Fibroblast of skin of scalp (primary cell): Measurements from ENCODE around the gene PKDCC.

Experiments
- DNase-seq: peaks from one replicate; pipeline ENCODE4 v3.0.0-alpha.2; 2013

Gene PKDCC

DNA sequence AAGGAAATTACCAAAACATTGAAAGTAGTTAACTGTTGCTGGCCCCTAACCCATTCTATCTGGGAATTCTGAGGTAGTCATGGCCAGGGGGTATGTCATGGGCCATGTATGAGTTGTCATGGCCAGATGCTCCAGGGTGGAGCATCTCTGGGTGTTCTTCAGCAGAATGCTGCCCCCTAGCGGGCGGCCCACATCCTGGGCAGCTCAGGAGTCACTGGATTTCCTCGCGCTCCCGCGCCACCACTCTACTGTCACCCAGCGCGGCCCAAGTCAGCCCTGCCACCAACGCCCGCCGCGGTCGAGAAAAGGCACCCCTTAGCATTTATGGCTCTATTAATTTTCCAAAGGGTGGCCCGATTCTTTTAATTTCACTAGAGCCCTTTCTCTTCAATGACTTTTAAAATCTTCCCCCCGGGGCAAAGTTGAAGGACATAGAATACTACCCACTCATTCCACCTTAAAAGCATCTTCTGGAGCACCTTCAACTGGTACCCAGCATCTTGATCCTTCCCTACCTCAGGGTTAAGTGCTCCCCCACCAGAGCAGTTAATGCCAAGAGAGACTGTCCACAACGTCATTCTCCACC is 41.6 kb downstream of the PKDCC start:
- peak; percentile 27 for DNase-seq

DNA sequence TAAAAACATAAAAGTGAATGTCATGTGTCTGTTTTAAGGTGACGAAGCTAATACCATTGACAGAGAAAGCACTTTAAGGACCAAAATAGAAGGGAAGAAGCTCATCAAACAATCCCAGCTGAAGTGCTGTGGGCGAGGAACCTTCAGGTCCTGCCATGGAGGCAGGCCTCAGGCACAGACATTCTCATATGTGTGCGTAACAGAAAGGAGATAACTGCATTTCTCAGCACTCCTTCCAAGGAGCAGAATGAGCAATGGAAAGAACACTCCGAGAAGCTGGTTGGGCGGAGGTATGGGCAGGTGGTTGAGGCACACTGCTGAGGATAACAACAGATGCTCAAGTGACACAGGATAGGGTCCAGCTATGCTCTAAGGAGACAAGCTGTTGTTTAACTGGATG is 42.4 kb downstream of the PKDCC start:
- DNase-seq = no peak

- DNase-seq = no peak
Observed at GRCh38 chr2:42091671-42092070, 43.9 kb downstream of the PKDCC start.

- DNase-seq = no peak
Observed at GRCh38 chr2:42092084-42092996, 44.5 kb downstream of the PKDCC start.

DNA sequence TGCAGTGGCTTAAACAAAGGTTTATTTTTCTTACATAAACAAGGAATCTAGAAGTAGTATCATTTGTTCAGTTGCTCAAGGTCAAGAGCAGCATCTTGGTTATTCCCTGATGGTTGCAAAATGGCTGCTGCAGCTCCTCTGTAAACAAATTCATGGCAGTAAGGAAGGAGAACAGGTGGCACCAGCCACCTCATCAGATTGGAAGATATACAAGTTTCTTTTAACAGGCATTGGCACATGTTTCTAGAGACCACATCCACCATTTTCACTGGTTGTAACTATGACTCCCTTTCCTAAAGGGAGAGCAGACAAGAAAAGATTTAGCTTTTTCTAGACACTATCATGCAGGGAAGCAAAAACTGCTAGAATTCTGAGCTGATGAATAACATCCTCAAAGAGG is 46.3 kb downstream of the PKDCC start:
- no peak for DNase-seq

DNA sequence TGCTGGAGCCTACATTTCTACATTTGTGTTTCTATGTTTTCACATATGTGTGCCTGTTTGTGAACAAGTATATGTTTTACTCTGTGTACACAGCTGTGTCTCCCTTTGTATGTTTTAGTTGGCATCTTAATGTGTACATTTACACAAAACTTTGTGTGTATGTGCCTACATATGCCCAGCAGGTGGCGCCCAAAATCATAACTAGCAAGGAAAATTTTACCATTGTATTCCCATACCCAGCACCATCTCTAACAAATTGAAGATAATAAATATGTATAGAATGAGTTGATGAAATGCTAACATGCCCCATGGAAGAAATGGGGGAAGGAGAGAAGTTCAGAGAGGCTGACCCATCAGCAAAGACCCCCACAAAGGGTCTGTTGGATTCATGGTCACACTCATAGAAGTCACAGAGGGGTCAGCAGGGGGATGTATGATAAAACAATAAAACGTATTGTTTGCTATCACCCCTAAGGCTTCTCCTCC is 48.1 kb downstream of the PKDCC start:
- DNase-seq = peak; percentile 76

DNA sequence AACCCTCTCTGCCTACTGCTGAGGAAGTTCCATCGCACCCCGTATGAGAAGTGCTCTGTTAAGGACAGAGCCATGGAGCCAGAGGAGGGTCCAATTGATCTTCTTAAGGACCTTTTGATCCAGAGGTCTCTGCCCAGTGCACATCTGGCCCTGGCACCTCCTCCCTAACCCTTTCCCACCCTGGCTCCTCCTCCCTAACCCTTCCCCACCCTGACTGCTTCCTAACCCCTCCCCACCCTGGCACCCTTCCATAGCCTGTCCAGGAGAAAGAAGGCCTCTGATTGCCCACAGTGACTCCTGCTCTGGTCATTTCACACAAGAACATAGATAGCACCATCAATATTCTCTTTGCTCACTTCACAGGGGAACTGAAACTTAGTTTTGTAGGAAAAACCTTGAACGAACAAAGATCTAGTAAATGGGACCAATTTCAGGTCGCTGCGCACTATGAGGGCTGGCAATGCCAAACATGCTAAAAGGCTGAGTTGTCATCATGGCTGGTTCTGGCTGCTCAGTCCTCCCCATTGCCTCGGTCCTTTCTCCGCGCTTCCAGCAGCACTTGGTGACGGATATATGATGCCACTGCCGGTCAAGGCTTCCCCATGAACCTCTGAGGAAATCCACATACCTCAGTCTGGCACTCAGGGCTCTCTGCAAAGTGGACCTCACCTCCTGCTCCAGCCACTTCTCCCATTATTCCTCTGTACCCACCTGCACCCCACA is 49.2 kb downstream of the PKDCC start:
- DNase-seq = no peak

- DNase-seq = no peak
Observed at GRCh38 chr2:42098571-42099437, 51.0 kb downstream of the PKDCC start.

DNA sequence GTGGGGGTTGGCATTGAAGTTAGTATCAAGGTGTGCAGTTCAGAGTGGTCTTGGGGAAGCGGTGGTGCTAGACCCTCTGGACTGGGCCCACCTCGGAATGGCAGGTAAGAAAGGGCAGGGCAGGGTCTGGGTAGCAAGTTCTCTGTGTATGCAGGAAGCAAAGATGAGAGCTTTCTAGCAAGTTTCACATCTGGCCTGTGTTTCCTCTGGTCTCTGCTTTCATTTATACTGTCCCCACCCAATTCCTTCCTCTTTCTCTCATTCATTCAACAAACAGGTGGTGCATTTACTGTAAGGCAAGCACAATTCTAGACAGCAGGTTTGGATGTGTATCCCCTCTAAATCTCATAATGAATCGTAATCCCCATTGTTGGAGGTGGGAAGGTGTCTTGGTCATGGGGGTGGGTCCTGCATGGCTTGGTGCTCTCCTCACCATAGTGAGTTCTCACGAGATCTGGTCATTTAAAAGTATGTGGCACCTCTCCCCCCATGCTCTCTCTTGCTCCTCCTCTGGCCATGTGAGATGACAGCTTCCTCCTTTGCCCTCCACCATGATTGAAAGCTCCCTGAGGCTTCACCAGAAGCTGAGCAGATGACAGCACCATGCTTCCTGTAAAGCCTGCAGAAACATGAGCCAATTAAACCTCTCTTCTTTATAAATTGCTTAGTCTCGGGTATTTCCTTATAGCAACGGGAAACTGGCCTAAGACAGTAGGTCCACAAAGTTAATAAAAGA is 51.8 kb downstream of the PKDCC start:
- no peak for DNase-seq

DNA sequence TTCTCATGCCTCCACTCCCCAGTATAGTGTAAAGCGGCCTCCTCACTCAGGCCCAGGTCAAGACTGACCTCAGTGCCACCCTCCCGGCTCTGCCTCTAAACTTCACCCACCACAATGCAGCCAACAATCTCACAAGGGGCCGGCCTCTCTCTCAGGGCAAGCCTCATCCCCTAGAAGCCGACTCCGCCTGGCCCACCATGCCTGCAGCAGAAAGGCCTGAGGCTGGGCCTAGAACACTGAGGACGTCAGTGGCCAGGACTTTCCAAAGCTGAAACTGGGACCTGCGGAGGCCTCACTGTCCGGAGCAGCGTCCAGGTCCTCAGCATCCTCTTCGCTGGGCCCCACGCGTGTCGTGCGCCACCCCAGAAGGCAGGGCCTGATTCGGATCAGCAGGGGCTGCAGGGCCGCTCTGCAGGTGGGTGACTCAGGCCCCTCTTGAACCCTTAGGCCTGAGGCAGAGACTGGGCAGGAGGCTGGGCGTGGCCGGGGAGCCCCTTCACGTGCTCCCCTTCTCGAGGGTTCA is 52.9 kb downstream of the PKDCC start:
- no peak for DNase-seq

DNA sequence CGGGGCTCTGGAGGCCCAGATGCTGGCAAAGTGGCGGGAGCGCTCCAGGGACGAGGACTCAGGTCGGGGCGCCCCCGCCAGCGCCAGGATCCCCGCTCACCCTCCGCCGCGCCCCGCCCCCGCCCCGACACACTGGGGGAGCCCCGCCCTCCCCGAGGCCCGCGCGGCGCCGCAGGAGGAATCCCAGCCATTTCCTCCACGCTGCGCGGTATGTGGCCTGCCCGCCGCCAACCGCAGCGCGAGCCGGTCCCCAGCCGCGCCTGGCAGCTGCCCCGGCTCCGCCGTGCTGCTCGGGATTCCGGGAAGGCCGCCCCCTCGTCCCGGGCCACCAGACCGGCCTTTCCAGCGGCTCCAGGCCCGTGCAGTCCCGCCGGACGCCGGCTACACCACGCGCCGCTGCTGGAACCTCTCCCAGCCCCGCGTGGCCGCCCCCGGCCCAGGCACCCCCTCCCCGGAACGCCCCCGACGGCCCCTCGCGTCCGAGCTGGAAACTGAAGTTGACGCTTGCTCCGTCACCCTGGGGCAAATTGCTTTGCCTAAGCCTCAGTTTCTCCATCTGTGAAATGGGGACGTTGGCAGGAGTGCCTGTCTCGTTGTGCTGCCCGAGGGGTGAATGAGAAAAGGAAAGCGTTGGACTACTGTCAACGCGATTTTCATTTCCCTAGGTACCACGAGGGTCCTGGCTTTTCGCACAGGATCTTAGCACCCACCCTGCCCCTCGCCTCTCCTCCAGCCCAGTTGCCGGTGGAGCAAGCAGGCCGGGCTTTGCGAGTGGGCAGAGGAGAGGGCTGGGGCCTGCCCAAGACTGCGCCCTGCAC is 53.6 kb downstream of the PKDCC start:
- peak; percentile 93 for DNase-seq

DNA sequence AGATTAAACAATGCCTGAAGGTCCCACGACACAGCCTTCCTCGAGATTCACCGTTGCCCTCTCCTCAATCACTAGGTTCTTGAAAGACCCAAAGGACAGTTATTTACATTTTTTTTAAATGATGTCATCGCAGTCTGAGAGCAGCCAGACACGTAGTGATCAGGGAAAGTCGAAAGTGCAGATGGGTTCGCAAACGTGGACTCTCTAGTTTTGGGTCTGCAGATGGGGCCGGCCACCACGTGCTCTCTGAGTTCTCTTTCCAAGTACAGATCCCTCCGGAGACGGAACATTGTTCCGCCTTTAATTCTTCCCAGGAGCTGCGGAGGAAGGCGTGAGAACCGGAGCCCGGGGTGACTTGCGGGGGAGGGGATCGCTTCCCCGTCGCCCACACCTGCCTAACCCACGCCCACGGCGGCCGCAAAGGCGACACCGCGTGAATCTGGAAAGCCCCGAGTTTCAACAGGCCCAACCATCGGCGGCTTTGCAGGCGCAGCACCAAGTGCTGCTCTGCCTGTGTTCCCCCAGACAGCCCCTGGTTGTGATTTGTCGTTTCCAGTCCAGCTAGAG is 54.3 kb downstream of the PKDCC start:
- DNase-seq = peak; percentile 93

- DNase-seq = peak; percentile 81
Observed at GRCh38 chr2:42102591-42103450, 55.0 kb downstream of the PKDCC start.

DNA sequence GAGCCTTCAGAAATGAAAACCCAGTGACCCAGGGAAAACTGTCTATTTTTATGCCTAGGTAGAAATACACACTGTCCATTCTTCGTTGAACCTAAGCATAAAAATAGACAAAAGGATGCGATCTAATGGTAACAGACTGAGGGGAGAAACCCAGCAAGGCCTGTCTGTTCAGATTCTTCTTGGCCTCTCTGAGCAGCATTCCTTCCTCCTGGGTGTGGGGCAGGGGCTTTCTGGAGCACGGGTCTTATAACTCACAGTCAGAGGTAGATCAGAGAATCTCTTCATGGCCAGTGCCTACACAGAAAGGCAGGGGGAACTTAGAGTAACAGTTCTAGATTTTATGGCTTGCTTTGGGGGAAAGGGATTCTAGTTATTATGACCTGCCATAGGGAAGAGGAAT is 56.0 kb downstream of the PKDCC start:
- no peak for DNase-seq

DNA sequence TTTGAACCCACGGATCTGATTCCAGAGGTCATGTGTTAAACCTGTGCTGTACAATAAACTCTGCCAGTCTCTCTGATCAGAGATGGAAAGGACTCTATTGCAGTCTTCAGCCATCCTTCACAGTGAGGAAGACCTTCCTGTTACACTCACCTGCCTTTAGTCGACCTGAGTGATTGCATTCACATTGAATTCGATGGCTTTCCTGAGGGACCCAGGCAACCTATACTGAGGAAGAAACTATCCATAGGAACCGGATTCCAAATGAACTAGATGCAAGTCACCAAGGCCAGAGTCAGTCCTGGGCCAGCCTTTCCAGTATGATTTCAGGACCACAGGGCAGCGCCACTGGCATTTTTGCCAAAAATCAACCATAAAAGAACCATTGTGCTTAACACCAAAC is 56.8 kb downstream of the PKDCC start:
- no peak for DNase-seq

GRCh38 chr2:42105330-42106256 is 57.8 kb downstream of the PKDCC start:
- DNase-seq = peak; percentile 46

- no peak for DNase-seq
Observed at GRCh38 chr2:42106257-42106816, 58.5 kb downstream of the PKDCC start.
